ENCODE measurements around the gene CAMSAP1. TPM values are rescaled to one million over a fixed set of nuclear protein-coding genes. Genes with fewer than 3 reads are reported as not detected.

Gene CAMSAP1
- total RNA-seq, 1 experiment from 2014 or later = 16.7 TPM

GRCh38 chr9:135793221-135794056 lies 113.9 kb downstream of the CAMSAP1 start:
- BruUV-seq (replicated peaks) = no TSS peak
- DNase-seq = no peak
- intact Hi-C loops (cut with micrococcal nuclease; ENCODE audit: unreplicated experiment) = loop anchor here (5.0 kb wide), 1 partner anchor 191 kb away; no protein-coding TSS in a partner anchor
- Histone ChIP-seq H3K9me3 (ENCODE audit: insufficient read depth, low read depth) (no peaks in the 10 kb centered on the region), H3K27me3 (ENCODE audit: insufficient read depth, low read depth) (no peaks in the 10 kb centered on the region), H3K4me3 (no peak overlapping the region), H3K9me2 (ENCODE audit: insufficient read depth) (no peaks in the 10 kb centered on the region), H2AFZ (no peak overlapping the region), H3K79me2 (ENCODE audit: low read depth) (no peaks in the 10 kb centered on the region), H3K27ac (no peak overlapping the region), H3K4me2 (no peak overlapping the region), H4K20me1 (ENCODE audit: insufficient read depth) (no peaks in the 10 kb centered on the region), H3K36me3 (ENCODE audit: low read depth) (no peaks in the 10 kb centered on the region), H3K4me1 (replicated peaks; ENCODE audit: insufficient read depth) (no peaks in the 10 kb centered on the region), H3F3A (ENCODE audit: insufficient read depth, low read depth) (no peaks in the 10 kb centered on the region)
- ChIA-PET CTCF (no interaction called here), POLR2A (ENCODE audit: unreplicated experiment) (no interaction called here)
- TF ChIP-seq, protein P1, sequence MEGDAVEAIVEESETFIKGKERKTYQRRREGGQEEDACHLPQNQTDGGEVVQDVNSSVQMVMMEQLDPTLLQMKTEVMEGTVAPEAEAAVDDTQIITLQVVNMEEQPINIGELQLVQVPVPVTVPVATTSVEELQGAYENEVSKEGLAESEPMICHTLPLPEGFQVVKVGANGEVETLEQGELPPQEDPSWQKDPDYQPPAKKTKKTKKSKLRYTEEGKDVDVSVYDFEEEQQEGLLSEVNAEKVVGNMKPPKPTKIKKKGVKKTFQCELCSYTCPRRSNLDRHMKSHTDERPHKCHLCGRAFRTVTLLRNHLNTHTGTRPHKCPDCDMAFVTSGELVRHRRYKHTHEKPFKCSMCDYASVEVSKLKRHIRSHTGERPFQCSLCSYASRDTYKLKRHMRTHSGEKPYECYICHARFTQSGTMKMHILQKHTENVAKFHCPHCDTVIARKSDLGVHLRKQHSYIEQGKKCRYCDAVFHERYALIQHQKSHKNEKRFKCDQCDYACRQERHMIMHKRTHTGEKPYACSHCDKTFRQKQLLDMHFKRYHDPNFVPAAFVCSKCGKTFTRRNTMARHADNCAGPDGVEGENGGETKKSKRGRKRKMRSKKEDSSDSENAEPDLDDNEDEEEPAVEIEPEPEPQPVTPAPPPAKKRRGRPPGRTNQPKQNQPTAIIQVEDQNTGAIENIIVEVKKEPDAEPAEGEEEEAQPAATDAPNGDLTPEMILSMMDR (conservative IDR thresholded peaks at IDR 0.05) = no peak
- TF ChIP-seq EZH2 (IDR thresholded peaks at IDR 0.05; ENCODE audit: low read depth) = no peak

DNA sequence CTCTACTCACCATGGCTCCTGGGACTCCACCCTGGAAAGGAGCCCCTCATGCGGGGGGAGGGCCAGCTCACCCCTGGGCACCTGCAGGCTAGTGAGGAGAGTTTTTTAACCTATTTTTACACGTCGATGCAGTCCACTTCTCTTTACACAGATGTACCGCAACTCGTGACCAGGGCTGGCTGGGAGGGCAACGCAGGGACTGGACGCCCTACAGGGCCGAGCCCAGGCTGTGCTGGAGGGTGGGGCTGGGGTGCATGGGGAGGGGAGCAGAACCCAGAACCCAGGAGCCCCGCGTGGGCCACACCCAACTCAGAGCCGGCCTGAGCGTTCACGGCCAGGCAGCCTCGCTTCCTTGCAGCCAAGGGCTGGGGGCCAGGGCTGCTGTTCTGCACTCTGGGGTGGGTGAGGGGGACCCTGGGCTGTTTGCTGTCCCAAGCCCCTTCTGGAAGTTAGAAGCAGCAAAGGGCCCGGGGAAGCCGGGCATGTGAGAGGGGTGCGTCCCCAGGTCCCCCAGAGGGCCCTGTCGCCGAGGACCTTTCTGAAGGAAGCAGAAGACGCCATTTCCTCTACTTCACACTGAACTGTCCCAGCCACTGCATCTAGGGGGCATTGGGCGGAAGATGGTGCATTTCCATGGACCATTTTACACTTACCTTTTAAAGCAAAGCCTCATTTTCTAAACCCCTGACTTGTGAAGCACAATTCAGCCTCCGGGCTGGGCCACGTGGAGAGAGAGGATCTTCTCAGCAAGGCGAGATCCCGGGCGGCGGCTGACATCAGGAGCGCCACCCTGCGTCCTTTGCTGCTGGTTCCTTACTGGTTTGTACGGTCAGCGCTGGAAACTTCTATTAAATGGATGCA lies 114.8 kb downstream of the CAMSAP1 start:
- Histone ChIP-seq H2AFZ (no peak overlapping the region), H4K20me1 (ENCODE audit: insufficient read depth) (no peaks in the 10 kb centered on the region), H3K4me2 (no peak overlapping the region), H3K36me3 (ENCODE audit: low read depth) (no peaks in the 10 kb centered on the region), H3K79me2 (ENCODE audit: low read depth) (no peaks in the 10 kb centered on the region), H3K4me1 (replicated peaks; ENCODE audit: insufficient read depth) (no peaks in the 10 kb centered on the region), H3K27me3 (ENCODE audit: insufficient read depth, low read depth) (no peaks in the 10 kb centered on the region), H3K9me2 (ENCODE audit: insufficient read depth) (no peaks in the 10 kb centered on the region), H3K27ac (no peak overlapping the region), H3K9me3 (ENCODE audit: insufficient read depth, low read depth) (no peaks in the 10 kb centered on the region), H3F3A (ENCODE audit: insufficient read depth, low read depth) (no peaks in the 10 kb centered on the region), H3K4me3 (no peak overlapping the region)
- no peak for DNase-seq
- intact Hi-C loops (cut with micrococcal nuclease; ENCODE audit: unreplicated experiment) = loop anchor here (5.0 kb wide), 1 partner anchor 190 kb away; no protein-coding TSS in a partner anchor
- POLR2A ChIA-PET (ENCODE audit: unreplicated experiment) = no interaction called here
- no TSS peak for BruUV-seq (replicated peaks)
- TF ChIP-seq EZH2 (IDR thresholded peaks at IDR 0.05; ENCODE audit: low read depth) = no peak
- TF ChIP-seq, protein P1 (conservative IDR thresholded peaks at IDR 0.05) = no peak
- CTCF ChIA-PET = no interaction called here

DNA sequence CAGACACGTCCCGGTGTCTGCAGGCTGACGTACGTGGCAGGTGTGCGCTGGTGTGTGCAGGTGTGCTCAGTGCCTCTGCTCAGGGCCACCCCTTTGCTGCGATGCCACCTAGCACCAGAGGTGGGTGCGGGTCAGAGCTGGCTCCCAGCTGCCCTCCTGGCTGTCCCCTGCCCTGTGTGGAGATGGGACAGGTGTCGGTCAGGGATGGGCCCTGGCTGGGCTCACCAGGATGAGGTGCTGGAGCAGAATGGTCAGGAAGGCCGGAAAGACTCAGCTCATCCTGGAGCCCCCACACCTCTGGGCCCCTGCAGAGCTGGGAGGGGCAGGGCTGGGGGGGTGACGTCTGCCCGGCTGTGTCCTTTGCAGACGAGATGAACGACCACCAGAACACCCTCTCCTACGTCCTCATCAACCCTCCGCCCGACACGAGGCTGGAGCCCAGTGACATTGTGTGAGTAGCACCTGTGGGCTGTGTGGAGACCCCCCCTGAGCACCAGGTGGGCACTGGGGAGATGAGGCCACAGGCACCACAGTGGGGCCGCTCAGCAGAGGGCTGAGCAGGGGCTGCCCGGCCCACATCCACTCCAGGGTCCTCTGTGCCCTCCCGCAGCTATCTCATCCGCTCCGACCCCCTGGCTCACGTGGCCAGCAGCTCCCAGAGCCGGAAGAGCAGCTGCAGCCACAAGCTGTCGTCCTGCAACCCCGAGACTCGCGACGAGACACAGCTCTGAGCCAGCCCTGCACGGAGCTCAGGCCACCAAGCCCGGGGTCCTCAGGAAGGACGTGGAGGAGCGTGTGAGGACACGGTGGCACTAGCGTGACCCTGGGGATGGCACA lies 115.7 kb downstream of the CAMSAP1 start:
- H2AFZ ChIP-seq = no peak overlapping the region
- H3F3A ChIP-seq (ENCODE audit: insufficient read depth, low read depth) = no peaks in the 10 kb centered on the region
- TF ChIP-seq, protein P1 (conservative IDR thresholded peaks at IDR 0.05) = no peak
- no peak for TF ChIP-seq EZH2 (IDR thresholded peaks at IDR 0.05; ENCODE audit: low read depth)
- H3K27me3 ChIP-seq (ENCODE audit: insufficient read depth, low read depth) = no peaks in the 10 kb centered on the region
- CTCF ChIA-PET = no interaction called here
- H3K9me2 ChIP-seq (ENCODE audit: insufficient read depth) = no peaks in the 10 kb centered on the region
- no TSS peak for BruUV-seq (replicated peaks)
- intact Hi-C loops (cut with micrococcal nuclease; ENCODE audit: unreplicated experiment) = loop anchor here (5.0 kb wide), 1 partner anchor 189 kb away; no protein-coding TSS in a partner anchor
- no peaks in the 10 kb centered on the region for H3K79me2 ChIP-seq (ENCODE audit: low read depth)
- no peak overlapping the region for H3K4me3 ChIP-seq
- H3K27ac ChIP-seq = no peak overlapping the region
- no peaks in the 10 kb centered on the region for H3K4me1 ChIP-seq (replicated peaks; ENCODE audit: insufficient read depth)
- POLR2A ChIA-PET (ENCODE audit: unreplicated experiment) = no interaction called here
- no peak for DNase-seq
- no peaks in the 10 kb centered on the region for H3K9me3 ChIP-seq (ENCODE audit: insufficient read depth, low read depth)
- H3K36me3 ChIP-seq (ENCODE audit: low read depth) = no peaks in the 10 kb centered on the region
- H3K4me2 ChIP-seq = no peak overlapping the region
- H4K20me1 ChIP-seq (ENCODE audit: insufficient read depth) = no peaks in the 10 kb centered on the region

All from PC-9 (cell line).